HL-60 (cell line): ENCODE results near the gene PCDHGA1.

Source experiments
- DNase-seq, 2 experiments: peaks; one replicate each; pipeline ENCODE4 v3.0.0-alpha.2; 2010 to 2020; ENCODE audit warnings: low read depth in 1 of 2, low spot score in 1 of 2
- H3K27ac ChIP-seq: fragments of 250-450 bp; sonication (Bioruptor Pico); replicated peaks from 2 replicates; pipeline ENCODE4 v1.5.1; 2020; ENCODE audit warnings: mild to moderate bottlenecking, moderate library complexity
- H3K27me3 ChIP-seq: fragments of 250-450 bp; sonication (Bioruptor Pico); 2 replicates; pipeline ENCODE4 v1.5.1; 2021; ENCODE audit warnings: mild to moderate bottlenecking, moderate library complexity; ENCODE audit not compliant: insufficient read depth, poor library complexity, severe bottlenecking
- H3K4me3 ChIP-seq: replicated peaks from 2 replicates; pipeline ENCODE4 v1.5.1; 2011; ENCODE audit warnings: mild to moderate bottlenecking, control low read depth, low read length; ENCODE audit not compliant: insufficient read depth
- CTCF ChIP-seq: IDR thresholded peaks from one replicate; pipeline ENCODE4 v1.5.1; 2011; ENCODE audit warnings: low read length, control low read depth, inconsistent platforms; ENCODE audit not compliant: insufficient read depth
- GABPA ChIP-seq: IDR thresholded peaks from 2 replicates; pipeline ENCODE4 v1.6.1; 2012; ENCODE audit warnings: low read depth
- POLR2AphosphoS5 ChIP-seq: IDR thresholded peaks from 2 replicates; pipeline ENCODE4 v1.6.1; 2012; ENCODE audit warnings: low read depth
- REST ChIP-seq: IDR thresholded peaks from 2 replicates; pipeline ENCODE4 v1.6.1; 2012; ENCODE audit warnings: low read depth; ENCODE audit not compliant: insufficient replicate concordance
- SPI1 ChIP-seq: IDR thresholded peaks from 2 replicates; pipeline ENCODE4 v1.6.1; 2012; ENCODE audit warnings: low read depth, mild to moderate bottlenecking, borderline replicate concordance

PCDHGA1 gene

GRCh38 chr5:141492168-141492885 is 162.0 kb downstream of the PCDHGA1 start:
- Histone ChIP-seq H3K27ac (no peak overlapping the region), H3K27me3 (peaks cover 40% of the 10 kb centered on the region), H3K4me3 (no peak overlapping the region)
- TF ChIP-seq REST, result no peak
- no peak for TF ChIP-seq GABPA
- no peak for TF ChIP-seq POLR2AphosphoS5
- TF ChIP-seq CTCF, result no peak
- no peak for TF ChIP-seq SPI1
- DNase-seq, result no peak

- Histone ChIP-seq H3K27ac (no peak overlapping the region), H3K27me3 (peaks cover 32% of the 10 kb centered on the region), H3K4me3 (no peak overlapping the region)
- TF ChIP-seq POLR2AphosphoS5, result no peak
- no peak for TF ChIP-seq SPI1
- no peak for TF ChIP-seq REST
- no peak for DNase-seq
Measured at GRCh38 chr5:141493500-141494422, 163.4 kb downstream of the PCDHGA1 start.

- Histone ChIP-seq H3K4me3 (no peak overlapping the region), H3K27me3 (peaks cover 32% of the 10 kb centered on the region), H3K27ac (no peak overlapping the region)
- TF ChIP-seq POLR2AphosphoS5 (no peak), GABPA (no peak), REST (no peak), CTCF (no peak), SPI1 (no peak)
- no peak for DNase-seq
Measured at GRCh38 chr5:141494761-141495452, 164.6 kb downstream of the PCDHGA1 start.
